PFSK-1 (cell line): ENCODE measurements around the gene IL1A.

Experiments
- POLR2AphosphoS5 ChIP-seq: IDR thresholded peaks from 2 replicates; pipeline ENCODE4 v1.6.1; 2012; ENCODE audit warnings: low read depth, mild to moderate bottlenecking, control low read depth, low read length, moderate library complexity
- SIN3A ChIP-seq: IDR thresholded peaks from 2 replicates; pipeline ENCODE4 v1.6.1; 2012; ENCODE audit warnings: mild to moderate bottlenecking, low read length, moderate library complexity, borderline replicate concordance; ENCODE audit not compliant: insufficient read depth
- TAF1 ChIP-seq: IDR thresholded peaks from 2 replicates; pipeline ENCODE4 v1.6.1; 2012; ENCODE audit warnings: low read length, control low read depth, borderline replicate concordance; ENCODE audit not compliant: insufficient read depth

DNA sequence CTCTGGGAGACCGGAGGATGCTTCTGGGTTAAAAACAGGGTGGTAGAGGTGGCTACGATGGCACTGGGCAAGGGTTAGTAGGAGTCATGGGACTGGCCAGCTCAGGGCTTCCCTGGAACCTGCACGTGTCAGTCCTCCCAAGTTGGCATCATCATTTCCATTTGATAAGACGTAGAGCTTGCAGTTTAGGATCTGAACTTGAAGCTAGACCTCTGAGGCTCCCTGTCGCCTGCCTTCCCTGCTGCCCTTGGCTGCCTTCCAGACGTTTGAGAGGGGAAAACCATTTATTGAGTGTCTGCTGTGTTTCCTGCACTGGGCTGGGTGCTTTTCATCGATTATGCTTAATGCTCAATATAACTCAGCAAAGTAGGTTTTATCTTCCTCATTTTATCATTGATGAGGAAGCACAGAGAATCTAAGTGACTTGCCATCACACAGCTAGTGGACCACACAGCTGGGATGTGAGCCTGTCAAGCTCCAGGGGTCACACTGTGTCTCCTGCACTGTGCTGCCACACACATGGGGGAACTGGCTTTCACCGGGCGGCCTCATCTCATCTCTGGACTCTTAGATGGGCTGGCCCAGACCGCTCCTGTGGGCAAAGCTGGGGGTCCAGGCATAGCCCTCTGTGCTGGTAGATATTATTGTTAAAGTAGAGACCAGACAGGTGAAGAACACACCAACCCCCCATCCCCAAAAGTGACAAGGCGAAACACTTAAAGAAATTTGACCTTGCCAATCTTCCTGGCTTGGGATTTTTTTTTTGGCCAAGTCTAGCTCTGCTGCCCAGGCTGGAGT lies 55.7 kb downstream of the IL1A start:
- TF ChIP-seq SIN3A (no peak), TAF1 (no peak), POLR2AphosphoS5 (no peak)
